ENCODE results near the gene XG.

- TF ChIP-seq MAFK (IDR thresholded peaks at IDR 0.05; ENCODE audit: low read depth, low read length) (no peak), SMC3 (IDR thresholded peaks at IDR 0.05; ENCODE audit: low read depth, low read length) (no peak), CTCF (conservative IDR thresholded peaks at IDR 0.05; ENCODE audit: low read depth, low read length) (no peak), POLR2A (IDR thresholded peaks at IDR 0.05; ENCODE audit: low read depth, low read length) (no peak), CEBPB (IDR thresholded peaks at IDR 0.05; ENCODE audit: low read depth, low read length) (no peak), USF2 (IDR thresholded peaks at IDR 0.05; ENCODE audit: low read depth, low read length) (no peak), CHD1 (IDR thresholded peaks at IDR 0.05; ENCODE audit: low read depth, low read length) (no peak), RAD21 (IDR thresholded peaks at IDR 0.05; ENCODE audit: low read length) (no peak), BHLHE40 (IDR thresholded peaks at IDR 0.05; ENCODE audit: low read depth, low read length) (no peak), MXI1 (IDR thresholded peaks at IDR 0.05; ENCODE audit: borderline replicate concordance, low read depth, low read length) (no peak), RCOR1 (IDR thresholded peaks at IDR 0.05; ENCODE audit: insufficient replicate concordance, low read length) (no peak), RFX5 (IDR thresholded peaks at IDR 0.05; ENCODE audit: low read depth, low read length) (no peak), MAZ (IDR thresholded peaks at IDR 0.05; ENCODE audit: borderline replicate concordance, low read depth, low read length) (no peak)
Measured at GRCh38 chrX:2828959-2829411, 77.1 kb downstream of the XG start.

Measured in IMR-90 (cell line).